ENCODE measurements around the gene SUMO2. TPM values are rescaled to one million over a fixed set of nuclear protein-coding genes. Genes with fewer than 3 reads are reported as not detected.

Gene SUMO2
- total and polyA plus RNA-seq, 9 of the 15 experiments (the other 6 are each of a cell fraction or from before 2014, with no cell fraction given): 157 to 733 (median 419) TPM

DNA sequence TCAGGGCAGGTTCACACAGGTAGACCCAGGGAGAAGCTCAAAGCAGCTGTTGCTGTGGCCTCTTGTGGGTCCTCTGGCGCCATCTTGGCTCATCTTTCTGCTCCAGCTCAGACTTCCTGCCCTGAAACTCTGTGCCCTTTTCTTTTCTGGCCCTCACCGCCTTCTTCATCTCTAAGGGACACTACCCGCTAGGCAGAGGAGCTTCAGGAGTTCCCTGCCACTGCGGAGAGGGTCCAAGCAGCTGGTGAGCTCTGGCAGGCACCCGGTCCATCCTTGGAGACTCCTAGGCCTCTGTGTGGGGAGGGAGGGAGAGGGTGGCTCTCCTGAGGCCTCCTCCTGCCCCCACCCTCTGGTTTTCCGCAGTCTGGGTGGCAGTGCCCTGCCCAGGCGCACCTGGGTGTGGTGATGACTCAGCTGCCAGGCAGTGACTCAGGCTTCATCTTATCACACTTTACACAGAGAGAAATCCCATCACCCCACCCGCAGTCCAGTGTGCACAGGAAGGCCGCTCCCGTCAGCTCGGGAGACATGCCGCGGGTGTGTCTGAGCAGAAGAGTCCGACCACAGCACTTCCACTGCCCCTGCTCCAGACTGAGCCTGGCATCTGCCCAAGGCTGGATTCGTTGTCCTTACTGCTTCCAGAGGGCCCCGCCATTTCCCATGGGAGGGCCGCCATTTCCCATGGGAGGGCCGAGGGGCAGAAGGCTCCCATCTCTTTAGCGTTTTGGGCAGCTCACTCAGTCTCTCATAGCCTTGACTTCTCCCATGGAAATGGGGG, 58.5 kb downstream of the SUMO2 start (continued):
- TF ChIP-seq, protein P1, sequence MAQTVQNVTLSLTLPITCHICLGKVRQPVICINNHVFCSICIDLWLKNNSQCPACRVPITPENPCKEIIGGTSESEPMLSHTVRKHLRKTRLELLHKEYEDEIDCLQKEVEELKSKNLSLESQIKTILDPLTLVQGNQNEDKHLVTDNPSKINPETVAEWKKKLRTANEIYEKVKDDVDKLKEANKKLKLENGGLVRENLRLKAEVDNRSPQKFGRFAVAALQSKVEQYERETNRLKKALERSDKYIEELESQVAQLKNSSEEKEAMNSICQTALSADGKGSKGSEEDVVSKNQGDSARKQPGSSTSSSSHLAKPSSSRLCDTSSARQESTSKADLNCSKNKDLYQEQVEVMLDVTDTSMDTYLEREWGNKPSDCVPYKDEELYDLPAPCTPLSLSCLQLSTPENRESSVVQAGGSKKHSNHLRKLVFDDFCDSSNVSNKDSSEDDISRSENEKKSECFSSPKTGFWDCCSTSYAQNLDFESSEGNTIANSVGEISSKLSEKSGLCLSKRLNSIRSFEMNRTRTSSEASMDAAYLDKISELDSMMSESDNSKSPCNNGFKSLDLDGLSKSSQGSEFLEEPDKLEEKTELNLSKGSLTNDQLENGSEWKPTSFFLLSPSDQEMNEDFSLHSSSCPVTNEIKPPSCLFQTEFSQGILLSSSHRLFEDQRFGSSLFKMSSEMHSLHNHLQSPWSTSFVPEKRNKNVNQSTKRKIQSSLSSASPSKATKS (CRISPR knock-in tag; IDR thresholded peaks at IDR 0.05): no peak
- TF ChIP-seq, protein P2, sequence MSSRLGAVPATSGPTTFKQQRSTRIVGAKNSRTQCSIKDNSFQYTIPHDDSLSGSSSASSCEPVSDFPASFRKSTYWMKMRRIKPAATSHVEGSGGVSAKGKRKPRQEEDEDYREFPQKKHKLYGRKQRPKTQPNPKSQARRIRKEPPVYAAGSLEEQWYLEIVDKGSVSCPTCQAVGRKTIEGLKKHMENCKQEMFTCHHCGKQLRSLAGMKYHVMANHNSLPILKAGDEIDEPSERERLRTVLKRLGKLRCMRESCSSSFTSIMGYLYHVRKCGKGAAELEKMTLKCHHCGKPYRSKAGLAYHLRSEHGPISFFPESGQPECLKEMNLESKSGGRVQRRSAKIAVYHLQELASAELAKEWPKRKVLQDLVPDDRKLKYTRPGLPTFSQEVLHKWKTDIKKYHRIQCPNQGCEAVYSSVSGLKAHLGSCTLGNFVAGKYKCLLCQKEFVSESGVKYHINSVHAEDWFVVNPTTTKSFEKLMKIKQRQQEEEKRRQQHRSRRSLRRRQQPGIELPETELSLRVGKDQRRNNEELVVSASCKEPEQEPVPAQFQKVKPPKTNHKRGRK (tag; IDR thresholded peaks at IDR 0.05): no peak
- peak; percentile 96 for TF ChIP-seq C11orf30 (IDR thresholded peaks at IDR 0.05; ENCODE audit: low read depth)
- TF ChIP-seq NCOR1 (IDR thresholded peaks at IDR 0.05): peak; percentile 72
- no peak for TF ChIP-seq RBM34 (IDR thresholded peaks at IDR 0.05; ENCODE audit: borderline replicate concordance, insufficient read depth, low read length)
- TF ChIP-seq SRSF3 (IDR thresholded peaks at IDR 0.05; ENCODE audit: insufficient read depth, low read length): no peak
- TF ChIP-seq, protein P3, sequence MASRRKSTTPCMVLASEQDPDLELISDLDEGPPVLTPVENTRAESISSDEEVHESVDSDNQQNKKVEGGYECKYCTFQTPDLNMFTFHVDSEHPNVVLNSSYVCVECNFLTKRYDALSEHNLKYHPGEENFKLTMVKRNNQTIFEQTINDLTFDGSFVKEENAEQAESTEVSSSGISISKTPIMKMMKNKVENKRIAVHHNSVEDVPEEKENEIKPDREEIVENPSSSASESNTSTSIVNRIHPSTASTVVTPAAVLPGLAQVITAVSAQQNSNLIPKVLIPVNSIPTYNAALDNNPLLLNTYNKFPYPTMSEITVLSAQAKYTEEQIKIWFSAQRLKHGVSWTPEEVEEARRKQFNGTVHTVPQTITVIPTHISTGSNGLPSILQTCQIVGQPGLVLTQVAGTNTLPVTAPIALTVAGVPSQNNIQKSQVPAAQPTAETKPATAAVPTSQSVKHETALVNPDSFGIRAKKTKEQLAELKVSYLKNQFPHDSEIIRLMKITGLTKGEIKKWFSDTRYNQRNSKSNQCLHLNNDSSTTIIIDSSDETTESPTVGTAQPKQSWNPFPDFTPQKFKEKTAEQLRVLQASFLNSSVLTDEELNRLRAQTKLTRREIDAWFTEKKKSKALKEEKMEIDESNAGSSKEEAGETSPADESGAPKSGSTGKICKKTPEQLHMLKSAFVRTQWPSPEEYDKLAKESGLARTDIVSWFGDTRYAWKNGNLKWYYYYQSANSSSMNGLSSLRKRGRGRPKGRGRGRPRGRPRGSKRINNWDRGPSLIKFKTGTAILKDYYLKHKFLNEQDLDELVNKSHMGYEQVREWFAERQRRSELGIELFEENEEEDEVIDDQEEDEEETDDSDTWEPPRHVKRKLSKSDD (conservative IDR thresholded peaks at IDR 0.05; ENCODE audit: low read length): no peak
- no peak for TF ChIP-seq ZNF408 (CRISPR knock-in tag; IDR thresholded peaks at IDR 0.05; ENCODE audit: low read depth)
- TF ChIP-seq YY1 (IDR thresholded peaks at IDR 0.05; ENCODE audit: borderline replicate concordance in 1 of 3, control insufficient read depth in 1 of 3, extremely low read depth in 1 of 3, insufficient read depth in 3 of 3, insufficient read length in 1 of 3, insufficient replicate concordance in 2 of 3, low read depth in 1 of 3, low read length in 2 of 3): peak; percentile 25 to 68 (median 51)
- TF ChIP-seq, protein P4, sequence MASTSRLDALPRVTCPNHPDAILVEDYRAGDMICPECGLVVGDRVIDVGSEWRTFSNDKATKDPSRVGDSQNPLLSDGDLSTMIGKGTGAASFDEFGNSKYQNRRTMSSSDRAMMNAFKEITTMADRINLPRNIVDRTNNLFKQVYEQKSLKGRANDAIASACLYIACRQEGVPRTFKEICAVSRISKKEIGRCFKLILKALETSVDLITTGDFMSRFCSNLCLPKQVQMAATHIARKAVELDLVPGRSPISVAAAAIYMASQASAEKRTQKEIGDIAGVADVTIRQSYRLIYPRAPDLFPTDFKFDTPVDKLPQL (IDR thresholded peaks at IDR 0.05; ENCODE audit: extremely low read depth, insufficient read length): no peak
- peak; percentile 90 for TF ChIP-seq CBFB (CRISPR knock-in tag; IDR thresholded peaks at IDR 0.05)
- TF ChIP-seq ZNF146 (CRISPR knock-in tag; IDR thresholded peaks at IDR 0.05; ENCODE audit: unreplicated experiment): no peak
- no peak for TF ChIP-seq BCL6 (CRISPR knock-in tag; IDR thresholded peaks at IDR 0.05)
- TF ChIP-seq, protein P5, sequence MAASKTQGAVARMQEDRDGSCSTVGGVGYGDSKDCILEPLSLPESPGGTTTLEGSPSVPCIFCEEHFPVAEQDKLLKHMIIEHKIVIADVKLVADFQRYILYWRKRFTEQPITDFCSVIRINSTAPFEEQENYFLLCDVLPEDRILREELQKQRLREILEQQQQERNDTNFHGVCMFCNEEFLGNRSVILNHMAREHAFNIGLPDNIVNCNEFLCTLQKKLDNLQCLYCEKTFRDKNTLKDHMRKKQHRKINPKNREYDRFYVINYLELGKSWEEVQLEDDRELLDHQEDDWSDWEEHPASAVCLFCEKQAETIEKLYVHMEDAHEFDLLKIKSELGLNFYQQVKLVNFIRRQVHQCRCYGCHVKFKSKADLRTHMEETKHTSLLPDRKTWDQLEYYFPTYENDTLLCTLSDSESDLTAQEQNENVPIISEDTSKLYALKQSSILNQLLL (CRISPR knock-in tag; IDR thresholded peaks at IDR 0.05; ENCODE audit: borderline replicate concordance): no peak
- TF ChIP-seq HNRNPLL (IDR thresholded peaks at IDR 0.05; ENCODE audit: low read depth, low read length, poor library complexity, severe bottlenecking): no peak
- TF ChIP-seq, protein P6, sequence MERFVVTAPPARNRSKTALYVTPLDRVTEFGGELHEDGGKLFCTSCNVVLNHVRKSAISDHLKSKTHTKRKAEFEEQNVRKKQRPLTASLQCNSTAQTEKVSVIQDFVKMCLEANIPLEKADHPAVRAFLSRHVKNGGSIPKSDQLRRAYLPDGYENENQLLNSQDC (CRISPR knock-in tag; IDR thresholded peaks at IDR 0.05): no peak
- TF ChIP-seq LARP7 (IDR thresholded peaks at IDR 0.05): no peak

Data from K562 (cell line).